AG10803 (cell line): ENCODE measurements around the gene NFAM1.

Experiments
- DNase-seq: peaks from one replicate; pipeline ENCODE4 v3.0.0; 2010; ENCODE audit warnings: low read depth
- H3K4me3 ChIP-seq: 2 replicates; pipeline ENCODE4 v1.5.1; 2011; ENCODE audit warnings: mild to moderate bottlenecking, low read length, control low read depth
- TF ChIP-seq, protein P1 (sequence below): conservative IDR thresholded peaks from 2 replicates; pipeline ENCODE4 v1.5.1; 2011; ENCODE audit warnings: mild to moderate bottlenecking, low read length, control low read depth, inconsistent platforms

Gene NFAM1

DNA sequence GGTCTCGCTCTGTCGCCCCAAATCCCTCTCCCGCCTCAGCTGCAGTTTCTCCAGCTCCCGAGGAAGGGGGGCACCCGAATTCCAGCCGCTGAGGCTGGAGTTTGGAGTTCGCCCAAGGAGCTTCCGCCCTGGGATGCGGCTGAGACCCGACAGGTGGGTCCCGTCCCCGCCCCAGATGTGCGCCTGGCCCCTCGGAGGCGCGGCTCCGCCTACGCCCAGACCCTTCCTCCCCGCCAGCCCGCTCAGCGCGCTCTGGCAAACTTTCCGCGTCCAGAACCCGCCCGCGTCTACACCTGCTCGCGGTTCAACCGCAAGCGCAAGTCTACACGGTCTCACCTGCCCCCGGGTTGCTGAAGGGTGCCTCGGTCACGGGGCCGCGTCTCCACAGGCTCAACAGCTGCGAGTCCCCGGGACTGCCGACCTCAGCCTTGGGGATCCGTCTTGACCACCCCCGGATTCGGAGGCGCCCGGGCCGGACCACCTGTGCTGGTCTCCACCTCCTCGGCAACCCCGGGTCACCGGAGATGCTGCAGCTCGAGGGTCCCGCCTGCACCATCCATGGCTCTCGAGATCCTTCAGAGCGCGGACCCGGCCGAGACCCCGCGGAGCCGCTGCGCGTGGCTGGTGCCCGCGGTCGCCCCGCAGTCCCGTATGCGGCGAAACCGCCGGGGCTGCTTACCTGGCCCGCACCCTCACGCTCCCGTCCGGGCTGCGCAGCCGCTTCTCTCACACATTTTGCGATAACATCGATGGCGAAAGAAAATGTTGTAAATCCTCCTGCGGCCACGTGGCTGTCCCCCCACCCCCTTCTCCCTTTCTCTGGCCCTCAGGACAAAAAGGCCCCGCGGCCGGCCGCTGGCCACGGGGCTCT, 63.6 kb downstream of the NFAM1 start:
- DNase-seq = no peak
- TF ChIP-seq, protein P1, sequence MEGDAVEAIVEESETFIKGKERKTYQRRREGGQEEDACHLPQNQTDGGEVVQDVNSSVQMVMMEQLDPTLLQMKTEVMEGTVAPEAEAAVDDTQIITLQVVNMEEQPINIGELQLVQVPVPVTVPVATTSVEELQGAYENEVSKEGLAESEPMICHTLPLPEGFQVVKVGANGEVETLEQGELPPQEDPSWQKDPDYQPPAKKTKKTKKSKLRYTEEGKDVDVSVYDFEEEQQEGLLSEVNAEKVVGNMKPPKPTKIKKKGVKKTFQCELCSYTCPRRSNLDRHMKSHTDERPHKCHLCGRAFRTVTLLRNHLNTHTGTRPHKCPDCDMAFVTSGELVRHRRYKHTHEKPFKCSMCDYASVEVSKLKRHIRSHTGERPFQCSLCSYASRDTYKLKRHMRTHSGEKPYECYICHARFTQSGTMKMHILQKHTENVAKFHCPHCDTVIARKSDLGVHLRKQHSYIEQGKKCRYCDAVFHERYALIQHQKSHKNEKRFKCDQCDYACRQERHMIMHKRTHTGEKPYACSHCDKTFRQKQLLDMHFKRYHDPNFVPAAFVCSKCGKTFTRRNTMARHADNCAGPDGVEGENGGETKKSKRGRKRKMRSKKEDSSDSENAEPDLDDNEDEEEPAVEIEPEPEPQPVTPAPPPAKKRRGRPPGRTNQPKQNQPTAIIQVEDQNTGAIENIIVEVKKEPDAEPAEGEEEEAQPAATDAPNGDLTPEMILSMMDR = no peak
- peak overlapping the region; percentile 49 for H3K4me3 ChIP-seq

DNA sequence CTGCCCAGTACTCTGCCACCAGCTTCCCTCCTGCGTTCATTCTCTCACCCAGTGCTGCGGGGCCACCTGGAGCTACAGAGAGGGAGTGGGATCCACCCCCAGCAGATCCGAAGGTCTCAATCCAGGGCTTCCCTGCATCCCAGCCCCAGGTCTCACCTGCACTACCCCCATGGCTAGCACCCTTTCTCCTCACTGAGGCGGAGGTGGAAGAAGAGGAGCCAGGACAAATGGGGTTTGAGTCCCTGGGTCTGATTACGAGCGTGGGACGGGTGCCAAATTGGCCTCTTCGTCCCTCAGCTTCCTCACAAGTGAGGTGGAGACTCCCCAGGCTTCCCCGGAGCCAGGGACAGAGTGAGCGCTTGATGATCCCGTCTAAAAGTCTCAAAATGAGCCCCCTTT, 64.2 kb downstream of the NFAM1 start:
- TF ChIP-seq, protein P1 = no peak
- no peak overlapping the region for H3K4me3 ChIP-seq
- no peak for DNase-seq

DNA sequence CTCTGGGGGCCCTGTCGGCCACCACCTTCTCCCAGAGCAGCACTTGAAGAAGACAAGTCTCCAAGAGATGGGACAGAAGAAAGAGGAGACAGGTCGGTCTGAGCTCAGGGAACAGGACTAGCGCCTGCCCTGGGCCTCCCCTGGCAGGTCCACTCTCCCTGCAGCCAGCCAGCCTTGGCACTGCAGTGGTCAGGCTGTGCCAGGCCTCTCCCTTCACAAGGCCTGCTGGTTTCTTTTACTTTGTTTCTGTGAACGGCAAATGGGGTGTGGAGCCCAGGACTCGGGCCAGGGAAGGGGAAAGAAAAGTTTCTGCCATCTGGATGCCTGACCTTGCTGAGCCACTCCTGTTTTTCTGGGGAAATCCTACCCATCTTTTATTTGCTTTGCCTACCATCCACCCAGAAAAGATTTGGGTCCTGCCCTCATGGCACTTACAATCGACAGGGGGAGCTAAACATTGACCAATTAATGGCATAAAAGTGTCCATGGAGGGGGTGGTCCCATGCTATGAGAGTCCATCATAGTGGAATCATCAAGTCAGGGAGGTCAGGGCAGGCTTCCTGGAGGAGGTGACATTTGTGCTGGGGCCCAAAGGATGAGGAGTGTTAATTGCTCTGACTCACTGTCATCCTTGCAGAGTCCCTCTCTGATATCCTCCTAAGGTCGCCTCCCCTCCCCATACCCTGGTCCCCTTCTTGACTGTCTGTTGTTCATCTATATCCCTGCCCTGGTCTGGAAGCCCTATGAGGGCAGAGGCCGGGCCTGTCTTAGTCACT, 65.2 kb downstream of the NFAM1 start:
- H3K4me3 ChIP-seq = no peak overlapping the region
- DNase-seq = no peak
- TF ChIP-seq, protein P1 = no peak

DNA sequence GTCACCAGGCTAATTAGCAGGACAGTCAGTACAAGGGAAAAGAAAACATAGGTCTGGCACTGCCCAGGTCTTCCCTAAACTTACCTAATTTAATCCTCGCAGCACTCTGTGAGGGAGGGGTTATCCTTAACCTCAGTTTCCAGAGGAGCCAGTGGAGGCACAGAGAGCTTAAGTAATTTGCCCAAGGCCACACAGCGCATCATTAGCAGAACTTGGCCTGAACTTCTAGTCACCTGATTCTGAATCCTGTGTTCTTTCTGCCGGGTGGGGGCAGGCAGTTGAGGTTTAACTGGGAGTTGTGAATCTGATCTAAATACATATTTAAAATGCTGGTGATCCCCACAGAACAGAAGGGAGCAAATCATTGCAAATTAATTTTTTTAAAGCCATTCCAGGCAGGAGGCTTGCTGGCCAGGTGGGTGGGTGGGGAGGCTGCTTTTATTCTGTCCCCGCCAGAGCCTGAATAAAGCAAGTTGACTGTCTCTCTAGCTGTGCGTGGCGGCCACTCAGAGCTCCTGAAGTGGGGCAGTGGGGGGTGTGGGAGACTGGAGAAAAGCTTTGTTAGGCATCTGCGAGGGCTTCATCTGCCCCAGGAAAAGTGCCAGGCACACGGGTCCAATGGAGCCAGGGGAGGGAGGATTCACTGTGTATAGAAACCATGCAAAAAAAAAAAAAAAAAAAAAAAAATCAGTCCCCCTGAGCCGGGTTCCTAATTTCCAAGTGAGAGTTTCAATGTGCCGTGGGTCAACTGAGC, 66.1 kb downstream of the NFAM1 start:
- TF ChIP-seq, protein P1 = no peak
- DNase-seq = no peak
- no peak overlapping the region for H3K4me3 ChIP-seq

DNA sequence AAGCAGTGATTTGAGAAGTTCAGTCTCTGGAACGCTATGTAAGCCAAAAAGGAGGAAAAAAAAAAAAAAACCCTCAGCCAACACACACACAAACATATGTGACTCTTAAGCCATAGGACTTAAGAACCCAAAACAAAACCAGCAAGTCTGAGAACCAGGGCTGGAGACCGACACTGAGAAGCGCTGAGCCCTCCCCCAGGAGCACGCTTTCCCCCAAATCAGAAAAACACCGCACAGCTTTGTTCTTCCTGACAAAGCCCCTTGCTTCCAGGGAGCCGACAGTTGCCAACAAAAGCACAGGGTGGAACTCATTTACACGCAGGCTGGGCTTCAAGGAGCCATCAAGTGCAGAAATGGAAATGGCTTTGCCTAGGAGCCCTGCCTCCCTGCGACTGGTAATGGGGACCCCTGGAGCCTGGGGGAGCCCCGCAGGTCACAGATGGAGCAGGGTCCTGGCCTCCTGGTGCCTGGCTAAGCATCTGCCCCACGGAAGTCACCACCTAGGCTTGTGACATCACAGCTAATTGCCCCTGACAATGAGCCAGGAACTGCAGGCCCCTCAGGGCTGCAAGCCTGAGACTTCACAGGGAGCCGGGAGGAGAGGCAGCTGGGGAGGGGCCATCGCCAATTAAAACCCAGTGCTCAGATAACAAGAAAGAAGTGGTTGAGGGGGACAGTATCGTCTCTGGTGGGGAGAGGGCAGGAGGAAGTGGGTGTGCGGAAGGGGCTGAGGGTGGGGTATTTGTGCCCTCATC, 66.9 kb downstream of the NFAM1 start:
- TF ChIP-seq, protein P1 = no peak
- peak; percentile 31 for DNase-seq
- H3K4me3 ChIP-seq = no peak overlapping the region

DNA sequence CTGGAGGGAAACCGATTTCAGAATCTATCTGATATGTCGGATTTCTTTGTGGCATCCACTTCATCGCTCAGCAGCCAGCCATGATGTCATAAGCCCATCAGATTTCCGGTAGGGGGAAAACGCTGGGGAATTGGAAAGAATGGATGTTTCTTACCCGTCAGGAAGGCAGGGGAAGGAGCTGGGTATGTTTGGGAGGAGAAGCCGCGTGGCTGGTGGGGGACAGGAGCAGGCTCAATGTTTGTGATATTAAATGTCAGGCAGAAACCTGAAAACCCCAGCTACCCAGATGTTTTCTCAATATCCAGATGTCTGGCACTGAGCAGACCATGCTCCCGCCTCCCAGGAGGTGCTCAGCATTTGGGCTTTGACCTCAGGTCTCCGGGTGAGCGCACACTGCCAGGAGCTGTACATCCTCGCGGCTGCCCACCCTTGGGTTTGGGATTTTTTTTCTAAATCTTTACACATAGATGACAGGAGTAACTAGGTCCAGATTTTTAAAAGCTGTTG, 67.5 kb downstream of the NFAM1 start:
- TF ChIP-seq, protein P1 = no peak
- DNase-seq = peak; percentile 29
- H3K4me3 ChIP-seq = no peak overlapping the region
